ENCODE measurements around the gene FAM47A.

FAM47A gene

GRCh38 chrX:34132028-34132427 lies at the start of gene FAM47A:
FAM47A (minus strand) TSS chrX:34132314; CDS start chrX:34132278, 36 bp downstream.
- DNase-seq: no peak

GRCh38 chrX:34147345-34147744 lies 15.2 kb upstream of the FAM47A start:
- no peak for DNase-seq

GRCh38 chrX:34146906-34147305 lies 14.8 kb upstream of the FAM47A start:
- DNase-seq: no peak

- peak; percentile 53 for DNase-seq
Measured at GRCh38 chrX:34144246-34144645, 12.1 kb upstream of the FAM47A start.

- DNase-seq: no peak
Measured at GRCh38 chrX:34140816-34141215, 8.7 kb upstream of the FAM47A start.

GRCh38 chrX:34130980-34131744 lies 952 bp downstream of the FAM47A start:
- DNase-seq: no peak

GRCh38 chrX:34130501-34130900 lies 1.6 kb downstream of the FAM47A start:
- no peak for DNase-seq

GRCh38 chrX:34126011-34126410 lies 6.1 kb downstream of the FAM47A start:
- no peak for DNase-seq

- no peak for DNase-seq
Measured at GRCh38 chrX:34119122-34119521, 13.0 kb downstream of the FAM47A start.

GRCh38 chrX:34112459-34112858 lies 19.7 kb downstream of the FAM47A start:
- DNase-seq: no peak
